Stomach (tissue), 9 donors: ENCODE results near the gene ABR. TPM values are rescaled to one million over a fixed set of nuclear protein-coding genes. Genes with fewer than 3 reads are reported as not detected.

Experiments
- DNase-seq, 2 donors: peaks; one replicate each; pipeline versions ENCODE4 v3.0.0 to v3.0.0-alpha.2; 2013 to 2019
- H3K27ac ChIP-seq, 5 donors: fragments of 200-600 bp in 4 of 5; sonication (generic) in 4 of 5; one replicate each; pipeline ENCODE4 v1.5.1; 2013 to 2019; ENCODE audit warnings: mild to moderate bottlenecking in 1 of 5, moderate library complexity in 1 of 5
- H3K27me3 ChIP-seq, 3 donors: fragments of 200-600 bp; sonication (generic); one replicate each; pipeline ENCODE4 v1.5.1; 2017 to 2019; ENCODE audit warnings: mixed run types in 1 of 3
- H3K36me3 ChIP-seq, 4 donors: fragments of 200-600 bp; sonication (generic); 1 replicate in 3 of 4; 2 replicates in 1 of 4; pipeline ENCODE4 v1.5.1; 2016 to 2019
- H3K4me1 ChIP-seq, 4 donors: fragments of 200-600 bp; sonication (generic); one replicate each; pipeline ENCODE4 v1.5.1; 2016 to 2019
- H3K4me3 ChIP-seq, 4 donors: fragments of 200-600 bp; sonication (generic) in 3 of 4; one replicate each; pipeline ENCODE4 v1.5.1; 2016 to 2019; ENCODE audit warnings: mild to moderate bottlenecking in 1 of 4
- H3K9me3 ChIP-seq, 4 donors: fragments of 200-600 bp; sonication (generic); one replicate each; pipeline ENCODE4 v1.5.1; 2016 to 2019
- CTCF ChIP-seq, 7 experiments: fragments of 450-650 bp in 4 of 7; fragments of 200-600 bp in 3 of 7; sonication (generic) in 3 of 7; IDR thresholded peaks; one replicate each; pipeline ENCODE4 v1.5.1; 2016 to 2019; ENCODE audit warnings: antibody characterized with exemption in 7 of 7, control low read depth in 2 of 7, mild to moderate bottlenecking in 1 of 7
- EP300 ChIP-seq: sonication (generic); formaldehyde crosslinking; IDR thresholded peaks from one replicate; pipeline ENCODE4 v1.6.1; 2017; ENCODE audit warnings: antibody characterized with exemption
- POLR2A ChIP-seq, 4 donors: fragments of 450-650 bp; IDR thresholded peaks; one replicate each; pipeline ENCODE4 v1.6.1; 2016; ENCODE audit warnings: antibody characterized with exemption in 4 of 4, control low read depth in 2 of 4, mild to moderate bottlenecking in 1 of 4, moderate library complexity in 1 of 4
- POLR2AphosphoS5 ChIP-seq, 3 donors: sonication (generic); formaldehyde crosslinking; IDR thresholded peaks; one replicate each; pipeline ENCODE4 v1.6.1; 2016; ENCODE audit warnings: antibody characterized with exemption in 3 of 3
- WGBS, 5 donors: extraction: QIAGEN DNeasy Blood & Tissue Kit in 3 of 5; methylation state at CpG; one replicate each; pipeline versions ENCODE4 v1.1.5 to v1.1.7; 2013 to 2018; 5-methylcytosine and 5-hydroxymethylcytosine counted together
- intact Hi-C: fragments of 100-400 bp; cut with DNase I; formaldehyde crosslinking; loops from one replicate; pipeline ENCODE4 v1.15.1; 2023; ENCODE audit warnings: low total_unique reads
- polyA plus RNA-seq, 3 donors: library from polyadenylated mRNA; stranded (reverse); fragments of 200-250 nt; gene quantifications; one replicate each; pipeline ENCODE4 v1.2.3, GENCODE V29; 2013
- total RNA-seq, 5 donors: library from RNA; depleted of rRNA; stranded (reverse); fragments of >200 nt; gene quantifications; one replicate each; pipeline versions ENCODE4 v1.1.0 to v1.2.3, GENCODE V29; 2014 to 2016
- donor health status: healthy with polysubstance abuse.
- donor health status: Bipolar disorder and iron deficiency.
- donor health status: healthy.

ABR gene
- total and polyA plus RNA-seq, 8 donors: 28.3 to 1,523 (median 73.4) TPM

- H3K27me3 ChIP-seq: no peaks in the 10 kb centered on the region
- no peaks in the 10 kb centered on the region for H3K9me3 ChIP-seq
- H3K4me3 ChIP-seq: peak overlapping the region in 2 of 4 donors; percentile 6 to 12
- peaks cover 11 to 54% (median 50%) of the 10 kb centered on the region in 4 donors for H3K36me3 ChIP-seq
- intact Hi-C loops: no loop called here
- TF ChIP-seq POLR2AphosphoS5 (IDR thresholded peaks at IDR 0.05): peak in 1 of 3 donors; percentile 69
- TF ChIP-seq POLR2A (IDR thresholded peaks at IDR 0.05): no peak
- peak; percentile 91 to 94 for DNase-seq
- 25 to 41% (median 30%) methylated on average over 34 to 35 of the region's 35 CpGs for WGBS, 5 donors
- peaks cover 56 to 83% (median 78%) of the 10 kb centered on the region in 4 donors for H3K4me1 ChIP-seq
- peak overlapping the region; percentile 87 to 96 (median 92) for H3K27ac ChIP-seq
Measured at GRCh38 chr17:1087381-1088241, 92.2 kb downstream of the ABR start.

- WGBS, 5 donors: 31 to 52% (median 35%) methylated on average over 18 to 19 of the region's 19 CpGs
- Histone ChIP-seq H3K4me1 (peaks cover 51 to 79% (median 70%) of the 10 kb centered on the region in 4 donors), H3K36me3 (peaks cover 12 to 54% (median 51%) of the 10 kb centered on the region in 4 donors), H3K27ac (peak overlapping the region; percentile 55 to 84 (median 79)), H3K4me3 (no peak overlapping the region), H3K9me3 (no peaks in the 10 kb centered on the region), H3K27me3 (no peaks in the 10 kb centered on the region)
- DNase-seq: peak; percentile 59 to 82
- TF ChIP-seq POLR2AphosphoS5 (IDR thresholded peaks at IDR 0.05) (peak in 1 of 3 donors; percentile 9), POLR2A (IDR thresholded peaks at IDR 0.05) (no peak), CTCF (IDR thresholded peaks at IDR 0.05) (no peak), EP300 (no peak)
- intact Hi-C loops: no loop called here
Measured at GRCh38 chr17:1083451-1084187, 96.2 kb downstream of the ABR start.

GRCh38 chr17:1082579-1082978 lies 97.2 kb downstream of the ABR start:
- Histone ChIP-seq H3K4me3 (no peak overlapping the region), H3K36me3 (peaks cover 20 to 65% (median 61%) of the 10 kb centered on the region in 4 donors), H3K27me3 (no peaks in the 10 kb centered on the region), H3K27ac (peak overlapping the region; percentile 55 to 84 (median 79)), H3K9me3 (no peaks in the 10 kb centered on the region), H3K4me1 (peaks cover 43 to 69% (median 62%) of the 10 kb centered on the region in 4 donors)
- peak in 1 of 2 donors; percentile 80 for DNase-seq
- intact Hi-C loops: no loop called here
- TF ChIP-seq POLR2A (IDR thresholded peaks at IDR 0.05) (no peak), POLR2AphosphoS5 (IDR thresholded peaks at IDR 0.05) (peak in 1 of 3 donors; percentile 16)
- WGBS, 5 donors: 22 to 54% (median 29%) methylated on average over 8 of the region's 8 CpGs

GRCh38 chr17:1078831-1079561 lies 100.8 kb downstream of the ABR start:
- H3K36me3 ChIP-seq: peaks cover 20 to 86% (median 77%) of the 10 kb centered on the region in 4 donors
- no peaks in the 10 kb centered on the region for H3K27me3 ChIP-seq
- no peaks in the 10 kb centered on the region for H3K9me3 ChIP-seq
- intact Hi-C loops: no loop called here
- peaks cover 41 to 63% (median 58%) of the 10 kb centered on the region in 4 donors for H3K4me1 ChIP-seq
- peak overlapping the region in 1 of 5 donors; percentile 8 for H3K27ac ChIP-seq
- WGBS, 5 donors: 80 to 87% (median 84%) methylated on average over 28 to 43 of the region's 43 CpGs
- H3K4me3 ChIP-seq: no peak overlapping the region
- peak in 1 of 2 donors; percentile 85 for DNase-seq
- TF ChIP-seq EP300 (no peak), CTCF (IDR thresholded peaks at IDR 0.05) (no peak), POLR2AphosphoS5 (IDR thresholded peaks at IDR 0.05) (no peak), POLR2A (IDR thresholded peaks at IDR 0.05) (no peak)
